K562 (cell line): ENCODE measurements around the gene LIN28A. TPM values are rescaled to one million over a fixed set of nuclear protein-coding genes. Genes with fewer than 3 reads are reported as not detected.

Source experiments
- ARID2 ChIP-seq: fragments of 450-650 bp; IDR thresholded peaks from 2 replicates; pipeline ENCODE4 v1.6.1; 2017; ENCODE audit warnings: antibody characterized with exemption, mild to moderate bottlenecking
- CBFA2T3 ChIP-seq: fragments of 450-650 bp; IDR thresholded peaks from 2 replicates; pipeline ENCODE4 v1.6.1; 2017
- CHD1 ChIP-seq: fragments of 200-600 bp; sonication (generic); IDR thresholded peaks from one replicate; pipeline ENCODE4 v1.6.1; 2012; ENCODE audit warnings: mild to moderate bottlenecking, moderate library complexity, low read length, inconsistent platforms
- EP400 ChIP-seq: fragments of 450-650 bp; IDR thresholded peaks from 2 replicates; pipeline ENCODE4 v1.6.1; 2017; ENCODE audit warnings: antibody characterized with exemption, mild to moderate bottlenecking, moderate library complexity
- HMG20A ChIP-seq: fragments of 450-650 bp; formaldehyde crosslinking; conservative IDR thresholded peaks from 2 replicates; pipeline ENCODE4 v1.4.0; 2020; ENCODE audit warnings: mild to moderate bottlenecking, mixed read lengths
- HNRNPUL1 ChIP-seq: fragments of 200-400 bp; formaldehyde crosslinking; IDR thresholded peaks from 2 replicates; pipeline ENCODE4 v1.6.1; 2017; ENCODE audit warnings: low read length
- ILF3 ChIP-seq: fragments of 450-650 bp; IDR thresholded peaks from 2 replicates; pipeline ENCODE4 v1.6.1; 2018; ENCODE audit warnings: antibody characterized with exemption, mild to moderate bottlenecking, moderate library complexity, borderline replicate concordance
- KLF16 ChIP-seq: IDR thresholded peaks from 2 replicates; pipeline ENCODE4 v1.6.1; 2016; ENCODE audit warnings: antibody characterized with exemption
- MED1 ChIP-seq: sonication (generic); formaldehyde crosslinking; IDR thresholded peaks from 2 replicates; pipeline ENCODE4 v1.8.1; 2023; ENCODE audit warnings: missing genetic modification reagents, borderline replicate concordance
- NFIC ChIP-seq: fragments of 450-650 bp; IDR thresholded peaks from 2 replicates; pipeline ENCODE4 v1.6.1; 2017; ENCODE audit warnings: mild to moderate bottlenecking, inconsistent platforms
- POLR2A ChIP-seq: fragments of 450-650 bp; conservative IDR thresholded peaks from 2 replicates; pipeline ENCODE4 v1.6.1; 2016
- POLR2B ChIP-seq: fragments of 450-650 bp; IDR thresholded peaks from 2 replicates; pipeline ENCODE4 v1.6.1; 2018; ENCODE audit warnings: low read depth; ENCODE audit not compliant: partially characterized antibody
- PTRF ChIP-seq: fragments of 450-650 bp; IDR thresholded peaks from 2 replicates; pipeline ENCODE4 v1.6.1; 2016; ENCODE audit warnings: mild to moderate bottlenecking, missing genetic modification characterization, missing compliant biosample characterization
- RAD51 ChIP-seq: fragments of 450-650 bp; IDR thresholded peaks from 2 replicates; pipeline ENCODE4 v1.7.1; 2016; ENCODE audit warnings: low read depth, mild to moderate bottlenecking, borderline replicate concordance
- SETDB1 ChIP-seq: IDR thresholded peaks from one replicate; pipeline ENCODE4 v1.6.1; 2012; ENCODE audit warnings: low read length, control low read depth, inconsistent platforms
- TFAM ChIP-seq: fragments of 250-450 bp; sonication (Bioruptor Pico); conservative IDR thresholded peaks from 2 replicates; pipeline ENCODE4 v1.5.0; 2021; ENCODE audit warnings: mild to moderate bottlenecking, moderate library complexity
- XRCC4 ChIP-seq: IDR thresholded peaks from one replicate; pipeline ENCODE4 v1.6.1; 2011; ENCODE audit not compliant: insufficient read depth, insufficient read length; ENCODE audit errors: extremely low read depth
- ZC3H11A ChIP-seq: IDR thresholded peaks from 2 replicates; pipeline ENCODE4 v1.6.1; 2012; ENCODE audit warnings: low read depth, low read length, improper control_type of control experiment
- ZKSCAN3 ChIP-seq: fragments of 250-450 bp; sonication (Bioruptor Pico); IDR thresholded peaks from 2 replicates; pipeline ENCODE4 v1.4.0; 2020
- ZNF384 ChIP-seq: IDR thresholded peaks from 2 replicates; pipeline ENCODE4 v1.6.1; 2012; ENCODE audit warnings: low read depth, low read length, improper control_type of control experiment
- ZNF41 ChIP-seq: fragments of 250-450 bp; sonication (Bioruptor Pico); conservative IDR thresholded peaks from 2 replicates; pipeline ENCODE4 v1.4.0; 2020; ENCODE audit warnings: mild to moderate bottlenecking
- polyA plus RNA-seq, 8 experiments: library from polyadenylated mRNA; depleted of rRNA in 4 of 8; stranded (reverse) in 5 of 8; unstranded in 3 of 8; fragments of >200 nt; fragmentation: Nextera tagmentation in 2 of 8; fragmentation: Illumina TruSeq in 1 of 8; extraction: Ambion mirVana in 2 of 8; extraction: Trizol in 1 of 8; gene quantifications; 2 replicates each; pipeline versions ENCODE4 v1.2.1 to v1.2.3, GENCODE V29; 2011 to 2014; ENCODE audit warnings: inconsistent platforms in 1 of 8, missing spikeins in 1 of 8
- total RNA-seq, 7 experiments: library from RNA; depleted of rRNA in 6 of 7; stranded (reverse); fragments of >200 nt in 6 of 7; fragmentation: Illumina TruSeq in 2 of 7; extraction: Trizol in 2 of 7; gene quantifications; 2 replicates each; pipeline versions ENCODE4 v1.2.1 to v1.2.3, GENCODE V29; 2011 to 2021; ENCODE audit warnings: low replicate concordance in 1 of 7
- TF ChIP-seq, protein P1 (sequence below): fragments of 450-650 bp; formaldehyde crosslinking; IDR thresholded peaks from 2 replicates; pipeline ENCODE4 v1.4.0; 2020; ENCODE audit warnings: mild to moderate bottlenecking, moderate library complexity
- TF ChIP-seq, protein P2 (sequence below): fragments of 250-450 bp; sonication (Bioruptor Pico); IDR thresholded peaks from 2 replicates; pipeline ENCODE4 v1.5.0; 2021
- TF ChIP-seq, protein P3 (sequence below), 3 experiments: IDR thresholded peaks in 2 of 3; conservative IDR thresholded peaks in 1 of 3; 2 replicates each; pipeline ENCODE4 v1.5.1; 2011 to 2012; ENCODE audit warnings: low read length in 3 of 3, mild to moderate bottlenecking in 3 of 3, control low read depth in 2 of 3, improper control_type of control experiment in 1 of 3, inconsistent platforms in 1 of 3, low read depth in 1 of 3, mixed read lengths in 1 of 3, moderate library complexity in 1 of 3; ENCODE audit not compliant: insufficient read depth in 2 of 3
- TF ChIP-seq, protein P4 (sequence below), 2 experiments: fragments of 150-350 bp in 1 of 2; IDR thresholded peaks; 2 replicates each; pipeline ENCODE4 v1.6.1; 2012 to 2016; ENCODE audit warnings: low read depth in 2 of 2, low read length in 2 of 2, mild to moderate bottlenecking in 1 of 2, moderate library complexity in 1 of 2

LIN28A gene
- total and polyA plus RNA-seq, 9 of the 15 experiments (the other 6 are each of a cell fraction or from before 2014, with no cell fraction given): 0.80 to 5.4 (median 3.9) TPM

DNA sequence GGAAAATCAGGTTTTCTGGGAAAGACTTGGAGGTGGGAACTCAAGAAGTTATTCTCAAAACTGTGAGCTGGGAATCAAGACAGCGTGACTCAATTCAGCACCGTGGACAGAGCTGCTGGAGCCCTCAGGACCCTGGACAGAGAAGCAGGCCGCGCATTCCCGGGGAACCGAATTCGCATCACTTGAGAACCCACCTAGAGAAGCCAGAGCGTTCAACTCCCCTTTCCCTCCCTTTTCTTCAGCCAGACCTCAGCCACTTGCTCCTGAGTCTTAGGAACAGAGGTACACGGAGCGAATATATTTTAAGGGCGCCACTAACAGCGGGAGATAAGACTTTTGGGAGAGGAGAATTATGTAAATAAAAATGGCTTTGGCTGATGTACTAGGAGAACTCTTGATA lies 2.0 kb upstream of the LIN28A start (continued):
- TF ChIP-seq, protein P1, sequence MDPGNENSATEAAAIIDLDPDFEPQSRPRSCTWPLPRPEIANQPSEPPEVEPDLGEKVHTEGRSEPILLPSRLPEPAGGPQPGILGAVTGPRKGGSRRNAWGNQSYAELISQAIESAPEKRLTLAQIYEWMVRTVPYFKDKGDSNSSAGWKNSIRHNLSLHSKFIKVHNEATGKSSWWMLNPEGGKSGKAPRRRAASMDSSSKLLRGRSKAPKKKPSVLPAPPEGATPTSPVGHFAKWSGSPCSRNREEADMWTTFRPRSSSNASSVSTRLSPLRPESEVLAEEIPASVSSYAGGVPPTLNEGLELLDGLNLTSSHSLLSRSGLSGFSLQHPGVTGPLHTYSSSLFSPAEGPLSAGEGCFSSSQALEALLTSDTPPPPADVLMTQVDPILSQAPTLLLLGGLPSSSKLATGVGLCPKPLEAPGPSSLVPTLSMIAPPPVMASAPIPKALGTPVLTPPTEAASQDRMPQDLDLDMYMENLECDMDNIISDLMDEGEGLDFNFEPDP (CRISPR knock-in tag): no peak
- TF ChIP-seq MED1 (CRISPR knock-in tag) (peak; percentile 98; the same call in 1 of the 2 replicates), ARID2 (peak; percentile 66), ILF3 (no peak), NFIC (no peak), XRCC4 (no peak), EP400 (no peak), ZNF41 (CRISPR knock-in tag) (peak; percentile 78; the same call in 1 of the 2 replicates), CHD1 (no peak), TFAM (CRISPR knock-in tag) (no peak), POLR2A (no peak), CBFA2T3 (no peak), ZC3H11A (peak; percentile 75; the same call in 1 of the 2 replicates), HNRNPUL1 (no peak), ZNF384 (no peak), KLF16 (0 out of 2 replicates have a peak, but pooled peaks have one; percentile 22), SETDB1 (no peak), HMG20A (no peak), ZKSCAN3 (CRISPR knock-in tag) (no peak), POLR2B (no peak), PTRF (peak; percentile 56; the same call in 1 of the 2 replicates), RAD51 (no peak)
- TF ChIP-seq, protein P2, sequence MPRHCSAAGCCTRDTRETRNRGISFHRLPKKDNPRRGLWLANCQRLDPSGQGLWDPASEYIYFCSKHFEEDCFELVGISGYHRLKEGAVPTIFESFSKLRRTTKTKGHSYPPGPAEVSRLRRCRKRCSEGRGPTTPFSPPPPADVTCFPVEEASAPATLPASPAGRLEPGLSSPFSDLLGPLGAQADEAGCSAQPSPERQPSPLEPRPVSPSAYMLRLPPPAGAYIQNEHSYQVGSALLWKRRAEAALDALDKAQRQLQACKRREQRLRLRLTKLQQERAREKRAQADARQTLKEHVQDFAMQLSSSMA (CRISPR knock-in tag): no peak
- TF ChIP-seq, protein P3, sequence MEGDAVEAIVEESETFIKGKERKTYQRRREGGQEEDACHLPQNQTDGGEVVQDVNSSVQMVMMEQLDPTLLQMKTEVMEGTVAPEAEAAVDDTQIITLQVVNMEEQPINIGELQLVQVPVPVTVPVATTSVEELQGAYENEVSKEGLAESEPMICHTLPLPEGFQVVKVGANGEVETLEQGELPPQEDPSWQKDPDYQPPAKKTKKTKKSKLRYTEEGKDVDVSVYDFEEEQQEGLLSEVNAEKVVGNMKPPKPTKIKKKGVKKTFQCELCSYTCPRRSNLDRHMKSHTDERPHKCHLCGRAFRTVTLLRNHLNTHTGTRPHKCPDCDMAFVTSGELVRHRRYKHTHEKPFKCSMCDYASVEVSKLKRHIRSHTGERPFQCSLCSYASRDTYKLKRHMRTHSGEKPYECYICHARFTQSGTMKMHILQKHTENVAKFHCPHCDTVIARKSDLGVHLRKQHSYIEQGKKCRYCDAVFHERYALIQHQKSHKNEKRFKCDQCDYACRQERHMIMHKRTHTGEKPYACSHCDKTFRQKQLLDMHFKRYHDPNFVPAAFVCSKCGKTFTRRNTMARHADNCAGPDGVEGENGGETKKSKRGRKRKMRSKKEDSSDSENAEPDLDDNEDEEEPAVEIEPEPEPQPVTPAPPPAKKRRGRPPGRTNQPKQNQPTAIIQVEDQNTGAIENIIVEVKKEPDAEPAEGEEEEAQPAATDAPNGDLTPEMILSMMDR (IDR thresholded peaks at IDR 0.05 in 2 of 3, conservative IDR thresholded peaks at IDR 0.05 in 1 of 3; ENCODE audit: insufficient read depth in 2 of 3, low read depth in 1 of 3, low read length in 3 of 3): no peak
- TF ChIP-seq, protein P4, sequence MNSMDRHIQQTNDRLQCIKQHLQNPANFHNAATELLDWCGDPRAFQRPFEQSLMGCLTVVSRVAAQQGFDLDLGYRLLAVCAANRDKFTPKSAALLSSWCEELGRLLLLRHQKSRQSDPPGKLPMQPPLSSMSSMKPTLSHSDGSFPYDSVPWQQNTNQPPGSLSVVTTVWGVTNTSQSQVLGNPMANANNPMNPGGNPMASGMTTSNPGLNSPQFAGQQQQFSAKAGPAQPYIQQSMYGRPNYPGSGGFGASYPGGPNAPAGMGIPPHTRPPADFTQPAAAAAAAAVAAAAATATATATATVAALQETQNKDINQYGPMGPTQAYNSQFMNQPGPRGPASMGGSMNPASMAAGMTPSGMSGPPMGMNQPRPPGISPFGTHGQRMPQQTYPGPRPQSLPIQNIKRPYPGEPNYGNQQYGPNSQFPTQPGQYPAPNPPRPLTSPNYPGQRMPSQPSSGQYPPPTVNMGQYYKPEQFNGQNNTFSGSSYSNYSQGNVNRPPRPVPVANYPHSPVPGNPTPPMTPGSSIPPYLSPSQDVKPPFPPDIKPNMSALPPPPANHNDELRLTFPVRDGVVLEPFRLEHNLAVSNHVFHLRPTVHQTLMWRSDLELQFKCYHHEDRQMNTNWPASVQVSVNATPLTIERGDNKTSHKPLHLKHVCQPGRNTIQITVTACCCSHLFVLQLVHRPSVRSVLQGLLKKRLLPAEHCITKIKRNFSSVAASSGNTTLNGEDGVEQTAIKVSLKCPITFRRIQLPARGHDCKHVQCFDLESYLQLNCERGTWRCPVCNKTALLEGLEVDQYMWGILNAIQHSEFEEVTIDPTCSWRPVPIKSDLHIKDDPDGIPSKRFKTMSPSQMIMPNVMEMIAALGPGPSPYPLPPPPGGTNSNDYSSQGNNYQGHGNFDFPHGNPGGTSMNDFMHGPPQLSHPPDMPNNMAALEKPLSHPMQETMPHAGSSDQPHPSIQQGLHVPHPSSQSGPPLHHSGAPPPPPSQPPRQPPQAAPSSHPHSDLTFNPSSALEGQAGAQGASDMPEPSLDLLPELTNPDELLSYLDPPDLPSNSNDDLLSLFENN (IDR thresholded peaks at IDR 0.05; ENCODE audit: low read depth in 2 of 2, low read length in 2 of 2): 0 out of 4 replicates have a peak, but pooled peaks of 1 of the 2 experiments have one; percentile 33
